HL-60 (cell line): Measurements from ENCODE around the gene NPAP1.

Experiments used
- GABPA ChIP-seq: IDR thresholded peaks from 2 replicates; pipeline ENCODE4 v1.6.1; 2012; ENCODE audit warnings: low read depth
- POLR2AphosphoS5 ChIP-seq: IDR thresholded peaks from 2 replicates; pipeline ENCODE4 v1.6.1; 2012; ENCODE audit warnings: low read depth
- TF ChIP-seq, protein P1 (sequence below): IDR thresholded peaks from one replicate; pipeline ENCODE4 v1.5.1; 2011; ENCODE audit warnings: low read length, control low read depth, inconsistent platforms; ENCODE audit not compliant: insufficient read depth
- TF ChIP-seq, protein P2 (sequence below): IDR thresholded peaks from 2 replicates; pipeline ENCODE4 v1.6.1; 2012; ENCODE audit warnings: low read depth; ENCODE audit not compliant: insufficient replicate concordance

DNA sequence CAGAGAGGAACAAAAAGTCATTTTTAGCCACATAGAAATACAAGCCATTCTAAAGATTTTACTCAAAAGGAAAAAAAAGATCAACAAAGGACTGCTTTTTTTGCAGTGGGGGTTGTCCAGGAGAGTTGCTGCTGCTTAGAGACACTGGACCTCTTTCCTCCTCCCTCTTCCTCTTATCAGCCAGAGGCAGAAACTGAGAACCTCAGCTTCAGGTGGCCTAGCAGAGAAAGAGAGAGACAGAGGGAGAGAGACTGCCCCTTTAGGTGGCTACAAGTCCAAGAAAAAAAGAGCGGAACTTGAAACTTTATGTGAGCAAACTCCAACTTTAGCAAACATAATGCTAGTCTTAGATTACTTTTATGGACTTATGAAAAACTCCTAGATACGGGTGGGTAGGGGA lies 54.2 kb downstream of the NPAP1 start:
- TF ChIP-seq, protein P1, sequence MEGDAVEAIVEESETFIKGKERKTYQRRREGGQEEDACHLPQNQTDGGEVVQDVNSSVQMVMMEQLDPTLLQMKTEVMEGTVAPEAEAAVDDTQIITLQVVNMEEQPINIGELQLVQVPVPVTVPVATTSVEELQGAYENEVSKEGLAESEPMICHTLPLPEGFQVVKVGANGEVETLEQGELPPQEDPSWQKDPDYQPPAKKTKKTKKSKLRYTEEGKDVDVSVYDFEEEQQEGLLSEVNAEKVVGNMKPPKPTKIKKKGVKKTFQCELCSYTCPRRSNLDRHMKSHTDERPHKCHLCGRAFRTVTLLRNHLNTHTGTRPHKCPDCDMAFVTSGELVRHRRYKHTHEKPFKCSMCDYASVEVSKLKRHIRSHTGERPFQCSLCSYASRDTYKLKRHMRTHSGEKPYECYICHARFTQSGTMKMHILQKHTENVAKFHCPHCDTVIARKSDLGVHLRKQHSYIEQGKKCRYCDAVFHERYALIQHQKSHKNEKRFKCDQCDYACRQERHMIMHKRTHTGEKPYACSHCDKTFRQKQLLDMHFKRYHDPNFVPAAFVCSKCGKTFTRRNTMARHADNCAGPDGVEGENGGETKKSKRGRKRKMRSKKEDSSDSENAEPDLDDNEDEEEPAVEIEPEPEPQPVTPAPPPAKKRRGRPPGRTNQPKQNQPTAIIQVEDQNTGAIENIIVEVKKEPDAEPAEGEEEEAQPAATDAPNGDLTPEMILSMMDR = no peak
- TF ChIP-seq POLR2AphosphoS5 (no peak), GABPA (no peak)
- TF ChIP-seq, protein P2, sequence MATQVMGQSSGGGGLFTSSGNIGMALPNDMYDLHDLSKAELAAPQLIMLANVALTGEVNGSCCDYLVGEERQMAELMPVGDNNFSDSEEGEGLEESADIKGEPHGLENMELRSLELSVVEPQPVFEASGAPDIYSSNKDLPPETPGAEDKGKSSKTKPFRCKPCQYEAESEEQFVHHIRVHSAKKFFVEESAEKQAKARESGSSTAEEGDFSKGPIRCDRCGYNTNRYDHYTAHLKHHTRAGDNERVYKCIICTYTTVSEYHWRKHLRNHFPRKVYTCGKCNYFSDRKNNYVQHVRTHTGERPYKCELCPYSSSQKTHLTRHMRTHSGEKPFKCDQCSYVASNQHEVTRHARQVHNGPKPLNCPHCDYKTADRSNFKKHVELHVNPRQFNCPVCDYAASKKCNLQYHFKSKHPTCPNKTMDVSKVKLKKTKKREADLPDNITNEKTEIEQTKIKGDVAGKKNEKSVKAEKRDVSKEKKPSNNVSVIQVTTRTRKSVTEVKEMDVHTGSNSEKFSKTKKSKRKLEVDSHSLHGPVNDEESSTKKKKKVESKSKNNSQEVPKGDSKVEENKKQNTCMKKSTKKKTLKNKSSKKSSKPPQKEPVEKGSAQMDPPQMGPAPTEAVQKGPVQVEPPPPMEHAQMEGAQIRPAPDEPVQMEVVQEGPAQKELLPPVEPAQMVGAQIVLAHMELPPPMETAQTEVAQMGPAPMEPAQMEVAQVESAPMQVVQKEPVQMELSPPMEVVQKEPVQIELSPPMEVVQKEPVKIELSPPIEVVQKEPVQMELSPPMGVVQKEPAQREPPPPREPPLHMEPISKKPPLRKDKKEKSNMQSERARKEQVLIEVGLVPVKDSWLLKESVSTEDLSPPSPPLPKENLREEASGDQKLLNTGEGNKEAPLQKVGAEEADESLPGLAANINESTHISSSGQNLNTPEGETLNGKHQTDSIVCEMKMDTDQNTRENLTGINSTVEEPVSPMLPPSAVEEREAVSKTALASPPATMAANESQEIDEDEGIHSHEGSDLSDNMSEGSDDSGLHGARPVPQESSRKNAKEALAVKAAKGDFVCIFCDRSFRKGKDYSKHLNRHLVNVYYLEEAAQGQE = no peak
